ENCODE results near the gene C5orf15. TPM values are rescaled to one million over a fixed set of nuclear protein-coding genes. Genes with fewer than 3 reads are reported as not detected.

C5orf15 gene
- total RNA-seq, 1 experiment from 2014 or later, result 28.8 TPM

DNA sequence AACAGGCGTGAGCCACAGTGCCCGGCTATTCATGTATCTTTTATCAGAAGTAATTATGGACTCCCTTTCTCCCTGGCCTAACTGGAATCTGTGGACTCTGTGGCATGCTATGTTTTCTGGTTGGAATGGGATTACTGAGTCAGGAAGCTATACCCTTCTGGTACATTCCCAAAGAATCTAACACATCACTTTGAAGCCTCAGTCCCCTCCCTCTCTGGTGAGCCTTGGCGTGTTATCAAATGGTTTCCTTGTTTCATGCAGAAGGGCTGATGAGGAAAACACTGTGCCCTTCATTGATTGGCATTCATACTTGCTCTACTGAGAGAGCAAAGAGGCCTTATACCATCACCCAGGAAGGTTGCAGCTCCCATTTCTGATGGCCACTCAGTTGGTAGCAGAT lies 22.9 kb downstream of the C5orf15 start:
- ChIA-PET RAD21 (ENCODE audit: low non-redundant PET in 1 of 2, low total read pairs in 2 of 2, uncharacterized antibody in 2 of 2, unreplicated experiment in 2 of 2) (no interaction called here), POLR2A (no interaction called here), CTCF (interaction anchor here (1.3 to 1.6 kb wide), 3 partner anchors 456 to 524 kb away, joined by 4 to 5 read pairs (median 5); no protein-coding TSS in a partner anchor)
- Histone ChIP-seq H3K4me2 (ENCODE audit: low read length) (no peak overlapping the region), H2AFZ (ENCODE audit: low read depth, low read length, poor library complexity, severe bottlenecking) (no peak overlapping the region), H3K9me2 (ENCODE audit: insufficient read depth) (no peaks in the 10 kb centered on the region), H3K36me3 (ENCODE audit: control insufficient read depth in 1 of 2, insufficient read depth in 2 of 2, low read length in 2 of 2) (no peaks in the 10 kb centered on the region), H3K79me2 (ENCODE audit: insufficient read depth, low read length) (no peaks in the 10 kb centered on the region), H3K27me3 (ENCODE audit: insufficient read depth, low read length) (no peaks in the 10 kb centered on the region), H3K9me3 (ENCODE audit: control insufficient read depth in 1 of 2, insufficient read depth in 1 of 2, low read depth in 1 of 2, low read length in 2 of 2) (no peaks in the 10 kb centered on the region), H4K20me1 (ENCODE audit: insufficient read depth) (no peaks in the 10 kb centered on the region), H3K27ac (ENCODE audit: low read depth, low read length) (no peak overlapping the region), H3K4me3 (replicated peaks in 1 of 2; ENCODE audit: low read depth in 1 of 2, low read length in 2 of 2) (no peak overlapping the region), H3K4me1 (ENCODE audit: control insufficient read depth in 1 of 2, insufficient read depth in 2 of 2, low read length in 2 of 2) (no peaks in the 10 kb centered on the region), H3K9ac (ENCODE audit: low read length) (no peak overlapping the region)
- BruUV-seq (replicated peaks), result no TSS peak
- ATAC-seq (no peak), DNase-seq (ENCODE audit: low read depth, low spot score) (no peak)
- TF ChIP-seq YY1 (IDR thresholded peaks at IDR 0.05; ENCODE audit: extremely low read depth, insufficient replicate concordance, low read depth, low read length) (no peak), SRF (IDR thresholded peaks at IDR 0.05; ENCODE audit: low read depth) (no peak), FOSL1 (IDR thresholded peaks at IDR 0.05; ENCODE audit: low read depth) (no peak), SP1 (IDR thresholded peaks at IDR 0.05; ENCODE audit: low read depth) (no peak), CEBPB (IDR thresholded peaks at IDR 0.05; ENCODE audit: low read depth) (no peak)
- TF ChIP-seq, protein P1, sequence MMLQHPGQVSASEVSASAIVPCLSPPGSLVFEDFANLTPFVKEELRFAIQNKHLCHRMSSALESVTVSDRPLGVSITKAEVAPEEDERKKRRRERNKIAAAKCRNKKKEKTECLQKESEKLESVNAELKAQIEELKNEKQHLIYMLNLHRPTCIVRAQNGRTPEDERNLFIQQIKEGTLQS (IDR thresholded peaks at IDR 0.05), result no peak
- TF ChIP-seq, protein P2, sequence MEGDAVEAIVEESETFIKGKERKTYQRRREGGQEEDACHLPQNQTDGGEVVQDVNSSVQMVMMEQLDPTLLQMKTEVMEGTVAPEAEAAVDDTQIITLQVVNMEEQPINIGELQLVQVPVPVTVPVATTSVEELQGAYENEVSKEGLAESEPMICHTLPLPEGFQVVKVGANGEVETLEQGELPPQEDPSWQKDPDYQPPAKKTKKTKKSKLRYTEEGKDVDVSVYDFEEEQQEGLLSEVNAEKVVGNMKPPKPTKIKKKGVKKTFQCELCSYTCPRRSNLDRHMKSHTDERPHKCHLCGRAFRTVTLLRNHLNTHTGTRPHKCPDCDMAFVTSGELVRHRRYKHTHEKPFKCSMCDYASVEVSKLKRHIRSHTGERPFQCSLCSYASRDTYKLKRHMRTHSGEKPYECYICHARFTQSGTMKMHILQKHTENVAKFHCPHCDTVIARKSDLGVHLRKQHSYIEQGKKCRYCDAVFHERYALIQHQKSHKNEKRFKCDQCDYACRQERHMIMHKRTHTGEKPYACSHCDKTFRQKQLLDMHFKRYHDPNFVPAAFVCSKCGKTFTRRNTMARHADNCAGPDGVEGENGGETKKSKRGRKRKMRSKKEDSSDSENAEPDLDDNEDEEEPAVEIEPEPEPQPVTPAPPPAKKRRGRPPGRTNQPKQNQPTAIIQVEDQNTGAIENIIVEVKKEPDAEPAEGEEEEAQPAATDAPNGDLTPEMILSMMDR (IDR thresholded peaks at IDR 0.05 in 2 of 3, conservative IDR thresholded peaks at IDR 0.05 in 1 of 3; ENCODE audit: borderline replicate concordance in 1 of 3, insufficient read depth in 1 of 3, low read depth in 2 of 3, low read length in 2 of 3), result no peak
- intact Hi-C loops (cut with micrococcal nuclease), result loop anchor here (2.0 kb wide), 1 partner anchor 191 kb away; no protein-coding TSS in a partner anchor

All from HCT116 (cell line).